ENCODE results near the gene ATP4B. TPM values are rescaled to one million over a fixed set of nuclear protein-coding genes. Genes with fewer than 3 reads are reported as not detected.

Gene ATP4B
- total and polyA plus RNA-seq, 2 experiments from 2014 or later = not detected

GRCh38 chr13:113654175-113654560 is 3.8 kb downstream of the ATP4B start:
- no peaks in the 10 kb centered on the region for H3K27me3 ChIP-seq (replicated peaks; ENCODE audit: insufficient read depth)
- no peaks in the 10 kb centered on the region for H4K20me1 ChIP-seq (ENCODE audit: insufficient read depth)
- WGBS, 2 experiments (ENCODE audit: low coverage in 1 of 2, low lambda C conversion rate in 2 of 2, missing lambda C conversion rate in 2 of 2) = 72 to 81% methylated on average over 9 of the region's 9 CpGs
- no peak for TF ChIP-seq EZH2phosphoT487 (IDR thresholded peaks at IDR 0.05; ENCODE audit: insufficient read depth, low read depth)
- TF ChIP-seq EZH2 (IDR thresholded peaks at IDR 0.05; ENCODE audit: insufficient read depth, poor library complexity, severe bottlenecking) = no peak
- no peak overlapping the region for H3K9ac ChIP-seq
- no peaks in the 10 kb centered on the region for H3F3A ChIP-seq (ENCODE audit: insufficient read depth)
- H3K4me2 ChIP-seq (ENCODE audit: unreplicated experiment) = no peak overlapping the region
- H3K27ac ChIP-seq = no peak overlapping the region
- H2AFZ ChIP-seq = no peak overlapping the region
- H3K36me3 ChIP-seq (ENCODE audit: low read depth) = no peaks in the 10 kb centered on the region
- H3K4me3 ChIP-seq = no peak overlapping the region
- H3K79me2 ChIP-seq (ENCODE audit: insufficient read depth) = no peaks in the 10 kb centered on the region
- in situ Hi-C loops (cut with MboI) = no loop called here
- DNase-seq = no peak
- no peaks in the 10 kb centered on the region for H3K4me1 ChIP-seq (ENCODE audit: insufficient read depth)
- no peaks in the 10 kb centered on the region for H3K9me2 ChIP-seq (ENCODE audit: insufficient read depth)
- no peaks in the 10 kb centered on the region for H3K9me3 ChIP-seq (ENCODE audit: low read depth)

- Histone ChIP-seq H3K4me2 (ENCODE audit: unreplicated experiment) (no peak overlapping the region), H3K27ac (no peak overlapping the region), H3K9me2 (ENCODE audit: insufficient read depth) (no peaks in the 10 kb centered on the region), H3K4me1 (ENCODE audit: insufficient read depth) (no peaks in the 10 kb centered on the region), H3K27me3 (replicated peaks; ENCODE audit: insufficient read depth) (no peaks in the 10 kb centered on the region), H2AFZ (no peak overlapping the region), H3K4me3 (no peak overlapping the region), H3F3A (ENCODE audit: insufficient read depth) (no peaks in the 10 kb centered on the region), H3K9ac (no peak overlapping the region), H3K36me3 (ENCODE audit: low read depth) (no peaks in the 10 kb centered on the region), H3K79me2 (ENCODE audit: insufficient read depth) (no peaks in the 10 kb centered on the region), H3K9me3 (ENCODE audit: low read depth) (no peaks in the 10 kb centered on the region), H4K20me1 (ENCODE audit: insufficient read depth) (no peaks in the 10 kb centered on the region)
- 57 to 61% methylated on average over 21 to 24 of the region's 24 CpGs for WGBS, 2 experiments (ENCODE audit: low coverage in 1 of 2, low lambda C conversion rate in 2 of 2, missing lambda C conversion rate in 2 of 2)
- no peak for DNase-seq
- in situ Hi-C loops (cut with MboI) = no loop called here
- TF ChIP-seq EZH2 (IDR thresholded peaks at IDR 0.05; ENCODE audit: insufficient read depth, poor library complexity, severe bottlenecking) = no peak
- TF ChIP-seq EZH2phosphoT487 (IDR thresholded peaks at IDR 0.05; ENCODE audit: insufficient read depth, low read depth) = no peak
Observed at GRCh38 chr13:113653264-113654174, 4.5 kb downstream of the ATP4B start.

DNA sequence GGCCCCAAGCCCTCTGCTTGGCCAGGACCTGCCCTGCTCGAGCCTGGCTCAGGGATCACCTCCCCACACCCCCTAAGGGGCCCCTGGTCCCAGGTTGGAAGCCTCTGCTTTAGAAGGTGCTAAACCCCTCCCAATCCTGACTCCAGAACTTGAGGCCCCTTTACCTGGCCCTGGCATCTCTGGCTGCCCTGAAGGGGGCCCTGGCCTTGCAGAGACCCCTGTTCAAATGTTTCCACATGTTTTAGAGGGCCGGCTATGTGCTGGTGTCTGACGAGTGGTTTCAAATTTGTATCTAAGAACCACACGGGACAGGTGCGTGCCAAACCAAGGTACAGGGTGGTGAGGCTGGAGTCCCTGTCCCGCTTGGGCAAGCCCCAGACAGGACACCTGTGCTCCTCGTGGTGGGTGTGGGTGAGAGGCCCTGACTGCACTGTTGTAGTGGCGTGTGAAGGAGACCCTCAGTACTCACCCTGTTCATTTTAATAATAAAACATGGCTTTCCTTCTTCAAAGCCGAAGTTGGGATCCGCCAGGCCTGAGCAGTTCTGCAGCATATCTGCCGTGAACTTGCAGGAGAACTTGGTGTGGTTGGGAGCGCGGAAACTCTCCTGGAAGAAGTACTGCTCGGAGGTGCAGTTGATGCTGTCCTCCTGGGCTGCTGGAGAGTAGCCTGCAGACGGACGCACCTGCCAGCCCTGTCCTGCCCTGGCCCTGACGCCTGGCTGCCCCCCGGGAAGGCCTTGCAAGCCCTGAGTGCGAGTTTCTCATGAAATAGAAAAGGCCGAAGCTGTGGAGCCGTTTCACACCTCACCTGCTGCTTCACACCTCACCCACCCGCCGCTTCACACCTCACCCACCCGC is 5.4 kb downstream of the ATP4B start:
- in situ Hi-C loops (cut with MboI) = no loop called here

GRCh38 chr13:113651511-113652403 is 6.2 kb downstream of the ATP4B start:
- Histone ChIP-seq H3K9me2 (ENCODE audit: insufficient read depth) (no peaks in the 10 kb centered on the region), H4K20me1 (ENCODE audit: insufficient read depth) (no peaks in the 10 kb centered on the region), H3K27ac (no peak overlapping the region), H3K4me2 (ENCODE audit: unreplicated experiment) (no peak overlapping the region), H3K4me3 (no peak overlapping the region), H3K79me2 (ENCODE audit: insufficient read depth) (no peaks in the 10 kb centered on the region), H3K36me3 (ENCODE audit: low read depth) (no peaks in the 10 kb centered on the region), H3K9me3 (ENCODE audit: low read depth) (no peaks in the 10 kb centered on the region), H3K27me3 (replicated peaks; ENCODE audit: insufficient read depth) (no peaks in the 10 kb centered on the region), H3F3A (ENCODE audit: insufficient read depth) (no peaks in the 10 kb centered on the region), H3K4me1 (ENCODE audit: insufficient read depth) (no peaks in the 10 kb centered on the region), H2AFZ (no peak overlapping the region), H3K9ac (no peak overlapping the region)
- in situ Hi-C loops (cut with MboI) = no loop called here
- WGBS, 2 experiments (ENCODE audit: low coverage in 1 of 2, low lambda C conversion rate in 2 of 2, missing lambda C conversion rate in 2 of 2) = 86 to 89% methylated on average over 27 to 37 of the region's 37 CpGs
- TF ChIP-seq EZH2phosphoT487 (IDR thresholded peaks at IDR 0.05; ENCODE audit: insufficient read depth, low read depth) (no peak), EZH2 (IDR thresholded peaks at IDR 0.05; ENCODE audit: insufficient read depth, poor library complexity, severe bottlenecking) (no peak)
- DNase-seq = no peak

More for the DNA sequence above, 5.4 kb downstream of the ATP4B start:
- TF ChIP-seq EZH2phosphoT487 (IDR thresholded peaks at IDR 0.05; ENCODE audit: insufficient read depth, low read depth) (no peak), EZH2 (IDR thresholded peaks at IDR 0.05; ENCODE audit: insufficient read depth, poor library complexity, severe bottlenecking) (no peak)
- Histone ChIP-seq H3K9me3 (ENCODE audit: low read depth) (no peaks in the 10 kb centered on the region), H3F3A (ENCODE audit: insufficient read depth) (no peaks in the 10 kb centered on the region), H3K9ac (no peak overlapping the region), H3K27ac (no peak overlapping the region), H3K79me2 (ENCODE audit: insufficient read depth) (no peaks in the 10 kb centered on the region), H3K36me3 (ENCODE audit: low read depth) (no peaks in the 10 kb centered on the region), H3K27me3 (replicated peaks; ENCODE audit: insufficient read depth) (no peaks in the 10 kb centered on the region), H3K4me1 (ENCODE audit: insufficient read depth) (no peaks in the 10 kb centered on the region), H4K20me1 (ENCODE audit: insufficient read depth) (no peaks in the 10 kb centered on the region), H3K9me2 (ENCODE audit: insufficient read depth) (no peaks in the 10 kb centered on the region), H2AFZ (no peak overlapping the region), H3K4me3 (no peak overlapping the region), H3K4me2 (ENCODE audit: unreplicated experiment) (no peak overlapping the region)
- WGBS, 2 experiments (ENCODE audit: low coverage in 1 of 2, low lambda C conversion rate in 2 of 2, missing lambda C conversion rate in 2 of 2) = 85 to 86% methylated on average over 20 to 24 of the region's 24 CpGs
- DNase-seq = no peak

All from GM23248 (cell line).